AG08396 (cell line): ENCODE results near the gene ARPP21.

Experiments used
- DNase-seq: peaks from one replicate; pipeline ENCODE4 v3.0.0; 2012; ENCODE audit warnings: low spot score, mixed read lengths

Gene ARPP21

DNA sequence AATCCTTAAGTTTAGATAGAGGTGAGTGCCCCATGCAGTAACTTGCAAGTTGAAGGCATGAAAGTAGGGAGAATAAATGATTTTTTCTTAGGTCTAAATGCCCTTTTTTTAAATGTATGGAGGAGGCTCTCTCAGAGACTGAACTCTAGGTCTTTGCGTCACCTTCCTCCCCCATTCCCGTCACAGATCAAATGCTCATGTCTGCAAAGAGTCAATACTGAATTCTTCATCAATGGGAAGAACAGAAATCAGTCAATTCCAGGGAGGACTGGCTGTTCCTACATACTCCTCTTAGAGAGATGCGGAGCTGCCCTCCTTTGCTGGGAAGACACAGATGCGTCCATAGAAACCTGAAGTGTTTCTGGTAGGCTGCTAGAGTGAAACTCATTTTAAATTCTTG, 98.2 kb downstream of the ARPP21 start:
- DNase-seq = no peak

GRCh38 chr3:35737934-35738706, 98.8 kb downstream of the ARPP21 start:
- no peak for DNase-seq

DNA sequence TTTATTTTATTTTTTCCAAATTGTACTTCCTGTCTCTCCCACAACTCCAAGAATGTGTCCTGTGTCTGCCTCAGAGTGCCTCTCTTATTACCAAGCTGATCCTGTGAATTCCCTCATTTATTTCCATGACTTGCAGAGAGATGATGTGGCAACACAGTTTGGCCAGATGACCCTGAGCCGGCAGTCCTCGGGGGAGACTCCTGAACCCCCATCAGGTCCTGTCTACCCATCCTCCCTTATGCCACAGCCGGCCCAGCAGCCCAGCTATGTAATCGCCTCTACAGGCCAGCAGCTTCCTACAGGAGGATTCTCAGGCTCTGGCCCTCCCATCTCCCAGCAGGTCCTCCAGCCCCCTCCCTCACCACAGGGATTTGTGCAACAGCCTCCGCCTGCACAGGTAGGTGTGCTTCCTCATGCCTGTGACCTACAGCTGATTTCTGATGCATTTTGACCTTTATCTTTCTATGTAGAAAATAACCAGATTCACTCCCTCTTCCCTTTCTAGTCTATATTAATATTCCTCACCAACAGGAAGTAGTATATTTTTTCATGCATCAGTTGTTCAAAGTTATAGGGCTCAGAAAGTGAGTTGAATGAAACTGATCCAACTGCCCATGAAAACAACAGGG, 100.0 kb downstream of the ARPP21 start:
- no peak for DNase-seq

GRCh38 chr3:35739964-35740527, 100.7 kb downstream of the ARPP21 start:
- DNase-seq = no peak

DNA sequence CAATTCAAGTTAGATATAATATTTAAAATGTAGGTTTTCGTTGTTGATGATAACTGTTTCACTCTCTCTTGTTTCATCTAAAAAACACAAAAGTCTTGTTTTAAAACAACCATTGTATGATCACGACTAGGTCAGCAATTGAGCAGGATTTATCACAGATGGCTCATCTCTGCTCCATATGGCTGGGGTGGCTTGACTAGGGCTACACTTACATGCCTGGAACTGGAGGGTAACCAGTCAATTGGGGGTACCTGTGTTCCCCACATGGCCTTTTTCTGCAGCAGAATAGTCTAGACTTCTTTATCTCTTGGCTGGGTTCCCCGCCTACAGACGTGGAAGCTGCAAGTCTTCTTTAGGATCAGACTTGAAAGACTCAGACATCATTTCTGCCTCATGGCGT, 103.9 kb downstream of the ARPP21 start:
- DNase-seq = no peak

GRCh38 chr3:35744419-35744818, 105.1 kb downstream of the ARPP21 start:
- no peak for DNase-seq

GRCh38 chr3:35745351-35745750, 106.0 kb downstream of the ARPP21 start:
- no peak for DNase-seq

DNA sequence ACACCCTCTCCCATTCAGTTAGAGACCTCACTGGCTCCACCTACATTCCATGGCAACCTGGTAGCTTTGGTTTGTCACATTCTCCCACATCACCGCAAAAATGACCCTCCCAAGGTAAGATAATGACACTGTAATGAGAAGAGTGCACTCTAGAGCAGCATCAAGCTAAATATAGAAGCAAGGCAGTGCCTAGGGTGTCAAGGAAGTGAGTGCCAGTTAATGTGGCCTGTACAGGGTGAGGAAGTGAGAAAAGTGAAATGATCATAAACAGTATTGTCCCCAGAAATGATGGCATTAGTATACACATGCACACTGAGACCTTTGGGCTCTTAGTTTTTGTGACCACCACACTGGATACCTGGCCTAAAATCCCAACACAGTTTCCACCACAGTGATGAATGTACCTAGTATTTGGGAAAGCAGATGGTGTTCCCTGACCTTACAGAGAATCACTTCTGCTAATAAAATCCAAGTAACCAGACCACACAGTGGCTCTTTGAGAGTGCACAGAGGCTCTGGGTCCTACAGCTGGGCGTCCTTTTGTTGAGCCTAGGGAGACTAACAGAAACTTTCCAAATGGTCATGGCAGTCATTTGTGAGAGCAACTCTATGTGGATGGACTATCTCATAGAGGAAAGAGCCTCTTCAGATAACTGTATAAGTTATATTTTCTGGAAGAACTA, 106.6 kb downstream of the ARPP21 start:
- DNase-seq = no peak

- no peak for DNase-seq
Measured at GRCh38 chr3:35746492-35746891, 107.2 kb downstream of the ARPP21 start.

DNA sequence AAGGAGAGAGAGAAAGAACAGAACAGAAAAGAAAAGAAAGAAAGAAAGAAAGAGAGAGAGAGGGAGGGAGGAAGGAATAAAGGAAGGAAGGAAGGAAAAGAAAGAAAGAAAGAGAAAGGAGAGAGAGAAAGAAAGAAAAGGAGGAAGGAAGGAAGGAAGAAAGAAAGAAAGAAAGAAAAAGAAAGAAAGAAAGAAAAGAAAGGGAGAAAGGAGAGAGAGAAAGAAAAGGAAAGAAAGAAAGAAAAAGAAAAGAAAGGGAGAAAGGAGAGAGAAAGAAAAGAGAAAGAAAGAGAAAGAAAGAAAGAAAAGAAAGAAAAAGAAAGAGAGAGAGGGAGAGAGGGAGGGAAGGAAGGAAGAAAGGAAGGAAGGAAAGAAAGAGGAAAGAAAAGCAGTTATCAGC, 108.8 kb downstream of the ARPP21 start:
- no peak for DNase-seq

DNA sequence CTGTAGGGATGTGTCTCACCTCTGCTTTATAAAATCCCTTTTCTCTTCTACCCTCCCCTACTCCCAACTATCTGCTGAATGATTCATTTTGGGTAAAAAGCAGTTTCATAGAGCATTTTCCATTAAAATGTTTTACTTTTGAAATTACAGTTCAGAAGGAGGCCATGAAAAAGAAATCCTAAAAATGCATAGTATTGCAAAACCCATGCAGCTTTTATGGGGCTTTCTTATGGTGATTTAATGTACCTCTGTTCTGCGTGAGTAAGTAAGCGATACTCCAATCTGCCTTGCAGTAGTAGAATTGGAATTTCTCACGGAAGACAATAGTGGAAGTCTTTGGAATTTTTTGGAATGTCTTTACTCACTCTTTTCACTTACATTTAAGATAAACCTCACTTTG, 111.9 kb downstream of the ARPP21 start:
- DNase-seq = no peak

GRCh38 chr3:35757991-35758757, 118.8 kb downstream of the ARPP21 start:
- no peak for DNase-seq

DNA sequence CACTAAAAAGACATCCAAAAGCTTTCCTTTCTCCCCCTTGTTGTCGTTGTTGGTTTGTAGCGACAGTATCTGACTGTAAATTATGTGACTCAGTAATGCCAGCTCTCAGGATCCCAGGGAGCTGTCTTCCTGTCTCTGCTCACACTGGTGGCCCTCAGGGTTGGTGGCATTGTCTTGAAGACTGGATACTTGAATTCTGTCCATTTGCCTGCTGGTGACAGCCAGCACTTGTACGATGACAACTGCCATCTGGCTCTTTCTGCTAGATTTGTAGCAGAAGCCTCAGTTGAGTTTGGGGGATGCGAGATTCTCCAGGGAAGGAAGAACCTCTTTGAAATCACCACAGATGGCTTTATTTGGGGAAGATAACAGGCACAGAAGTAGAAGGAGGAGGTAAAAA, 120.8 kb downstream of the ARPP21 start:
- DNase-seq = no peak

DNA sequence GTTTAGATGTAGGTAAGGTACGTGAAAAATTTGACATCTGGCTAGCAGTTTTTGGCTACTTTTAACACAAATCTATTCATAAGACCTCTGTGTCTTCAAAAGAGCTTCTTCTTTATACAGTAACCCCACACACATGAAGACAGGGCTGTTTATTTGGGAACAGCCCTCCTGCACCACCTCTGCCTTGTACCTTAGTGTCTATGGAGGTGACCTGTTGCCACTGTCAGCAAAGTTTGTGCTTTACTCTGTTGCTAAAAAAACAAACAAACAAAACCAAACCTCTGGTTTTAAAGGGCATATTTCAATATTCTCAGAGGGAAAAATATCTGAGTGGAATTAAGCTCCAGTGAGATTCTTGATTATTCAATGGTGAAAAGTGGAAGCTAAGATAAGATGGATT, 122.0 kb downstream of the ARPP21 start:
- no peak for DNase-seq

DNA sequence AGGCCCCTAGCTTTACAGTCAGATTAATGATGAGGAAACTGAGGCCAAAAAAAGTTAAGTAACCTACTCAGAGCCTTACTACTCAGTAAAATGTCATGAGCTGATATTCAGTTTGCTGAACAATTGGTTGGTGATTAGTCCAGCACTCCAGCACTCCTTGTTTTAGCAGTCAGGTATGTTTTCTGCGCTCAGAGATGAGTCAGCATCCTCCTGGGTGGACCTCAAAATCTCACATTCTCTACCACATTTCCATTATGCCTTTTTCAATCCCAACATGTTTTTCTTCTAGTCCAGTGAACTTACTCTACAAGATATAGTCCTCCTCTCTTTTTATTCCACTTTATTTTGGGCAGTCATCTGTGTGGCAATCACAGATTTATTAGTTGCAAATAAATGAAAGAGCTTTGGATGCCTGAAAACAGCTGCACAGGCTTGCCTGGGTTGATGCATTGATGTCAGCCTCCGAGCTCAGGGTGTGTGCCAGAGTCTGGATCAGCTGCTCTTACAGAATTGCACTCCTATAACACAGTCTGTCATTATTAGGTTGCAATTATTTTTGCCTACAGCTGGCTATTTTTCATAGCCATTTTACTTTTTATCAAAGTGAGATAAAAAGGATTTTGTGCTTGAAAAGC, 133.2 kb downstream of the ARPP21 start:
- DNase-seq = no peak

DNA sequence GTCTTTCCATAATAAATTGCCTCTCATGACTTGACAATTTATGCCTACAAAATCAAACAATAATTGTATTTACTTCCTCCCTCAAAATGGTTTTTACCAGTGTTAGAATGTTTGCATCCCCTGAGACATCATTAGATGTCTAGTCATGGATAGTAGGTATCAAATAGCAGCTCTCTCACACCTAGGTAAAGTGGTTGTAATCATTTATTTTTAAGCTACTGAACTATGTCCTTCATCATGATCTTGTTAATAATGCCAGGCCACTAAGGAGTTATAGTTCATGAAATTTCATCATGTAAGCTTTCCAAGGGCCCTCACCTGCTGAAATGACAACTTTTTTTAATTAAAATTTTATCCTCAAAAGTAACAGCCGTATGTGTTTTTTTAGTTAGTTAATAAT, 134.1 kb downstream of the ARPP21 start:
- no peak for DNase-seq

DNA sequence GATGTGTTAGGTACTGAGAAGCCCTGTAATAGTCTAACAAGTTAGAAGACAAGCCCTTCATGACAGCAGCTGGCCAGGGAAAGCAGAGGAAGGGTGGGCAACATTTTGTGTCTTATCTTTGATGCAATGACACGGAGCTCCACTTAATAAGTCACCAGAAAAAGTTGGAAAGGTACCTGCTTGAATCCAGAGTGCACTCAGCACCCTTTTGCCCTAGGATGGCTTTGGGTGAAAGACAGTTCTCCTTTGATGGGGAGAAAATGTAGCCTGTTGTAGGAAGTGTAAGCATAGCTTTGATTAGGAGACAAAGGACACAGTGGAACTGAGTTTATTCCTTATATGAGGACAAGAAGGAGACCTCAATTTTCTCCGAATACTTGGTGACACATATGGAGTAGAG, 137.0 kb downstream of the ARPP21 start:
- DNase-seq = no peak

DNA sequence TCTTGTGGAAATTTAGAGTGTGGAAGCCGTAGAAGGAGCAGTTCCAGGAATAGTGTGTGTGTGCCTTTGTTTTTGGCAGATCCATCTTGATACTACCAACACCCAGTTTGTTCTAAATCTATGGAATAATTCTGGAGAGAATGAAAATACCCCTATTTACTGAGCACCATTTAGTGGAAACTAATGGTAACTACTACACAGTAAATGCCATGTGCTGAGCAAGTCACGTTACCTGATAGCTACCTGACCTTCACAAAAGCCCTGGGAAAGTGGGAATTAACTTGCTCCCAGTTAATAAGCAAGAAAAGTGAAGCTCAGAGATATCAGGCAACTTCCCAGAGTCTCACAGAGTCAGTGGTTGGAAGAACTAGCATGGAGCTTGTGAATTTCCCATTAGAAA, 137.7 kb downstream of the ARPP21 start:
- no peak for DNase-seq

DNA sequence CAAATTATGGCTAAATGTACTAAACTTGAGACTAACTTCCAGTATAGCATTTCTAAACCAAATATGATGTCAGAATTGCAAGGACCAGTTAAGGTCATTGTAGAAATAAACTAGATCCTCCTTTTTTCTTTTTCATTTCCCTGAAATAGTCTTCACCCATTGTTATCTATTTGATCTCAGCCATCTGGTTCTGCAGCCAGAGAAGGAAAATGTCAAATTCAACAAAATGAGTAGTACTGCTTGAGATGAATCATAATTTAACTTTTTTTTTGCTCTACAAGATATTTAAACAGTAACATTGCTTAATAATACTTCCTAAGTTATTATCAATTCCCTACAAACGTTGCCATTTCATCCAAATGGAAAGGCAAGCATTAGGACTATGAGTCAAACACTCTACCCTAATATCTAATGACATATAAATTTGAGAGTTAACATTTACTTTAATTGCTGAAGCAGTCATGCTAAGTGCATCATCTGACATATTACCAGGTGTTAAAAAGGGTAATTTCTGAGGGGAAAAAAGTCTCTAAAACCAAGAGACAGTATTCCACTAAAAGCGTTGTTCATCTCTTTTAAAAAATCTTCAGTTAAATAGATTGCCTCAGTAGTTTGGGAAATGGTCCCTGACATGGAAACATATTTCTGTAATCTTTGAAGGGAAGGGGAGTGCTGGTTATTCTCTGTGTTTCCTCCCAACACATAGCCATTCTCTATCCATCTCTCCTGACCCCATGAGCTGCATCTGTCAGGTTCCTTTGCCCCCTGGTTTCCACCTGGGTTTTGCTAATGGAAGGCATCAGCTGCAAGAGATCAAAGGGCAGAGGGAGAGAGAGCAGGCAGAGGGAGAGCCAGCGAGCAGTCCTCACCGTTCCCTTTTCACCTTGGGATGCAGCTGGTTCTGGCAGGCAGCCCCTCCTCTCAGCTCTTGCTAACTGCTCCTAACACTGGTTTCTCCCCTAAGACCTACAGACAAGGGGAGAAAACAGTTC, 138.5 kb downstream of the ARPP21 start:
- no peak for DNase-seq

- DNase-seq = no peak
Measured at GRCh38 chr3:35779611-35780010, 140.3 kb downstream of the ARPP21 start.

DNA sequence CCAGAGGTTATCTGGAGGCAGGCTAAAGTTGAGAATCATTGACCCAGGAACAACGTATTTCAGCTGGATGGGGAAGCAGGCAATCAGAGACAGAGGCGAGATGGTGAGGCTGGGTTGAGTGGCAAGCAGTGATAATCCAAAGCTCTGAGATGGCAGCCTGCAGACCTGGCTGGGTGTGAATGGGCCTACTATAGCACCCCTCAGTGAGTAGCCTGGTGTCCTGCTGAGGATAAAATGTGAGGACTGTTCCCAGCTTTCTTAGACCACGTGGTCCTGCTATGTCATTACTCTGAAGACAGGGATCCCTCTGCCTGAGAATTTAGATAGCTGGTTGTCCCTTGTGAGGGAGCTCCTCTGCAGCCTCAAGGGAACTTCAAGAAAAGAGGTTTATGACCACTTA, 141.5 kb downstream of the ARPP21 start:
- no peak for DNase-seq
